ENCODE data around the gene ESM1.
"Not testable (repeated sequence)": the region's sequence is repeated elsewhere in the genome, so short reads cannot be mapped to it uniquely, and the experiment has no call there.

ESM1 gene, protein sequence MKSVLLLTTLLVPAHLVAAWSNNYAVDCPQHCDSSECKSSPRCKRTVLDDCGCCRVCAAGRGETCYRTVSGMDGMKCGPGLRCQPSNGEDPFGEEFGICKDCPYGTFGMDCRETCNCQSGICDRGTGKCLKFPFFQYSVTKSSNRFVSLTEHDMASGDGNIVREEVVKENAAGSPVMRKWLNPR

DNA sequence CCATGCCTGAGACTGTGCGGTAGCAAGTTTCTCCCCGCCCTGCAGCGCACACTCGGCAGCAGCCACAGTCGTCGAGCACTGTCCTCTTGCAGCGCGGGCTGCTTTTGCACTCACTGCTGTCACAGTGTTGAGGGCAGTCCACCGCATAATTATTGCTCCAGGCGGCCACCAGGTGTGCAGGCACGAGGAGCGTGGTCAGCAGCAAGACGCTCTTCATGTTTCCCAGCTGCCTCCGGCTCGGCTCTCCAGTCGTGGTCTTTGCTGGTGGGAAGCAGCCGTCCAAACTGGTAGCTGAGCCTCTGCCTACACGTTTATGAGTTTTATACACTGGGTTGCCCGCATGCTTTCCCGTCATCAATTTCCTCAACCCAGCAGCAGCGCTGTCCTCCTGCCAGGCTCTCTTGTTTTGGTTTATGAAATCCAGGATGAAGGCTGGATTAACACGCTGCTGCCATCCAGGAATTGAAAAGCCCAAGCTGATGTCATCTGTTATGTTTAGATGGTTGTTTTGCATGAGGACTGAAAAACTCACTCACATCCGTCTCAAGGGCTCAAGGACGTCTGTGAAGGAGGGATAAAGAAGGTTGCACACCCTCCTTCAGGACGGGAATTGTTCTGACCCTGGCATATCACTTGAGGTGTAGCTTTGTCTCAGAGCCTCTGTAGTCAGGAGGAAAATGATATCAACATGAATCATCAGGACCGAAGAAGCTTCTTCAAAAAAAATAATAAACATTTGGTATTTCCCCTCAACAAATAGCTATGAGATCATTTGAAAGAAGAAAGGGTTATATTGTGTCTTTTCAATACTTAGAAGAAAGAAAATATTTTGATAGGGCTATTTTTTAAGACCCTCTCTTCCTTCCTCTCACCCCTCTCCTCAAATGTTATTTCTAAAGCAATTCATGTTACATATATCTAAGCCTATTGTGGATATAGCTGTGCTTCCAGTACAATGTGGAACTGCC, at the start of gene ESM1:
ESM1 (minus strand) TSS at position 293 of the 968 bp plus-strand sequence; CDS start at position 217, 76 bp downstream.
- no peaks in the 10 kb centered on the region for H3K9me3 ChIP-seq (ENCODE audit: control insufficient read depth, insufficient read depth, low read length)
- no peaks in the 10 kb centered on the region for H3K36me3 ChIP-seq (ENCODE audit: insufficient read depth, low read length)
- no peak within 1 kb of the TSS for H3K9ac ChIP-seq (ENCODE audit: low read depth, low read length)
- peaks cover 25% of the 10 kb centered on the region; the same call in 1 of the 2 replicates for H3K4me1 ChIP-seq (ENCODE audit: insufficient read depth, low read length)

DNA sequence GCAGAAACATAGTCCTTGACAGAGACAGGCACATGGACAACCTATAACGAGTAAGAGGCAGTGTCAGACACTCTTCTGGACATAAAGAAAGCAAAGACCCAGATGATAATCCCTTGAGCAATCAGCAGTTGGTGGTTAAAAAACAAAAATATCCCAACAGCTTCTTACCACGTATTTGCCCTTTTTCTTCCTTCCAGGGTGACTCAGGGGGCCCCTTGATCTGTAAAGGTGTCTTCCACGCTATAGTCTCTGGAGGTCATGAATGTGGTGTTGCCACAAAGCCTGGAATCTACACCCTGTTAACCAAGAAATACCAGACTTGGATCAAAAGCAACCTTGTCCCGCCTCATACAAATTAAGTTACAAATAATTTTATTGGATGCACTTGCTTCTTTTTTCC, 48.2 kb upstream of the ESM1 start:
- Histone ChIP-seq H3K9me3 (ENCODE audit: control insufficient read depth, insufficient read depth, low read length) (no peaks in the 10 kb centered on the region), H3K4me1 (ENCODE audit: insufficient read depth, low read length) (peaks cover 13% of the 10 kb centered on the region), H3K36me3 (ENCODE audit: insufficient read depth, low read length) (no peaks in the 10 kb centered on the region), H3K9ac (ENCODE audit: low read depth, low read length) (no peak overlapping the region)

DNA sequence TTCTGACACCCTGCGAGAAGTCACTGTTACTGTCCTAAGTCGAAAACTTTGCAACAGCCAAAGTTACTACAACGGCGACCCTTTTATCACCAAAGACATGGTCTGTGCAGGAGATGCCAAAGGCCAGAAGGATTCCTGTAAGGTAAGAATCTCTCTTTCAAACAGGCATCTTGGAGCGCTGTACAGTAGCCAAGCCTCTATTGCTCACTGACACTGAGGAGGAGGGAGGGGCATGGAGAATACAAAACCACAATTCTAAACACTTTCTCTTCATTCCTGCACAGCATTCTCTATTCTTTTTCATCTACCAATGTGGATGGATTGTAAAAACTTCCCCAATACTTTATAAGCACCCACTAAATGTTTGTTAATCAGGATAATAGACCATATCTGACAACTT, 46.1 kb upstream of the ESM1 start:
- Histone ChIP-seq H3K36me3 (ENCODE audit: insufficient read depth, low read length) (no peaks in the 10 kb centered on the region), H3K9ac (ENCODE audit: low read depth, low read length) (no peak overlapping the region), H3K4me1 (ENCODE audit: insufficient read depth, low read length) (peaks cover 5% of the 10 kb centered on the region; the same call in 1 of the 2 replicates), H3K9me3 (ENCODE audit: control insufficient read depth, insufficient read depth, low read length) (no peaks in the 10 kb centered on the region)

DNA sequence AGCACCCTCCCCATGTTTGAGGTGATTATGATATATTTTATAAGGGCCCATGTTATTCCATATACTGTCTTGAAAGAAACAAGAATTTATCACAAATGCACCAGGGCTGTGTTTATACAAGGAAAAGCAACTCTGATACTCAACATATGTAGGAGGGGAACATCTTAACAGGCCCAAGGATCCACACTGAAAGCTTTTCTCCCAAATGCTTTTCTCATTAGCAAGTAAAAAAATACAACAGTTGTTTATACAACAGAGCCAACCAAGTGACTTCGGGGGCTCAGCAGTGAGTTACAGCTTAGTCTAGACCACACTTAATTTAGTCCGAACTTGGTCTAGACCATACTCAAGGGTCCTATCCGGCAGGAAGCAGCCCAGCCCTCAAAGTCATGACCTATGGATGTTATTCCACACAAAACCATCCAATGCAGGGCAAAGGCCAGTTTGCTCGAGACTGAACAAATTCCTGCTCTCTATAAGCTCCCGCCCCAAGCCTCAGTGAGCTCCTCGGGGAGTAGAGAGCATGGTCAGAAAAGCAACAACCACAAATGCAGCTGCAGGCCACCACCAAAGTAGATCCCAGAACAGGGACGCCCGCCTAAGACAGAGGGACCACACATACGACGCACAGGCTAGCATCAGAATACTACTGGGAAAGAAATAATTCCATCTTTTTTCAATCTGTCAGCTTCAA, 45.4 kb upstream of the ESM1 start:
- Histone ChIP-seq H3K4me1 (ENCODE audit: insufficient read depth, low read length) (no peaks in the 10 kb centered on the region), H3K36me3 (ENCODE audit: insufficient read depth, low read length) (no peaks in the 10 kb centered on the region), H3K9me3 (ENCODE audit: control insufficient read depth, insufficient read depth, low read length) (no peaks in the 10 kb centered on the region), H3K9ac (ENCODE audit: low read depth, low read length) (no peak overlapping the region)

DNA sequence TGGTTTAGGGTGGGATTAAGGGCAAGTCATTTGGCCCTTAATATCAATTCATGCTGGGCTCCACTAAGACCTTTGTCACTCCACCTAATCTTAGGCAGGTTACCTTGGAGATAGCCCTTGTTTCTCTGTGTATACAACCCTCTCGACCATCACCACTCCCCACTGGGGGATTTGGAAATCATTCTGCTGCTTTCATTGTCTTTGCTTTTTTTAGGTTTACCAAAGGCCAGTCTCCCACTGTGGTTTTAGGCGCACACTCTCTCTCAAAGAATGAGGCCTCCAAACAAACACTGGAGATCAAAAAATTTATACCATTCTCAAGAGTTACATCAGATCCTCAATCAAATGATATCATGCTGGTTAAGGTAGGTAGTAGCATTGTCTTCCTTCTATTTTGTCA, 44.8 kb upstream of the ESM1 start:
- Histone ChIP-seq H3K9ac (ENCODE audit: low read depth, low read length) (no peak overlapping the region), H3K36me3 (ENCODE audit: insufficient read depth, low read length) (no peaks in the 10 kb centered on the region), H3K4me1 (ENCODE audit: insufficient read depth, low read length) (no peaks in the 10 kb centered on the region; the same call in 1 of the 2 replicates), H3K9me3 (ENCODE audit: control insufficient read depth, insufficient read depth, low read length) (no peaks in the 10 kb centered on the region)

DNA sequence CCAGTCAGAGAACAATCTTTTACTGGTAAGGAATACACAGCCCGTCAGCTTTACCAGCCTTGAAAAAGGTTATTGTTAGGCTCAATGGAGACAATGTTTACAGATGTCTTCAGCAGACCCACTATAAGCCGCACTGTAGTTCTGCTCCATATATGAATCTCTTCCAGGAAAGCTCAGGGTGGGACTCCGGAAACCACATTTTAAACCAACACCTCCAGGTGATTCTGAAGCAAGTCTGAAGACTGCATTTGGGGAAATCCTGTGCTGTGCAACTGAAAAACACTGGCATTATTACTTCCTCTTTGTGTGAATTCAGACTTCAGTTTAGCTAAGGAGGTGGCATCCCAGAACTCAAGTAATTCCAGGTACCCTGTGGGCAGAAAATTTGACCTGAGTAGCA, 42.2 kb upstream of the ESM1 start:
- H3K4me1 ChIP-seq (ENCODE audit: insufficient read depth, low read length): no peaks in the 10 kb centered on the region; the same call in 1 of the 2 replicates
- no peaks in the 10 kb centered on the region for H3K9me3 ChIP-seq (ENCODE audit: control insufficient read depth, insufficient read depth, low read length)
- H3K36me3 ChIP-seq (ENCODE audit: insufficient read depth, low read length): no peaks in the 10 kb centered on the region
- no peak overlapping the region for H3K9ac ChIP-seq (ENCODE audit: low read depth, low read length)

DNA sequence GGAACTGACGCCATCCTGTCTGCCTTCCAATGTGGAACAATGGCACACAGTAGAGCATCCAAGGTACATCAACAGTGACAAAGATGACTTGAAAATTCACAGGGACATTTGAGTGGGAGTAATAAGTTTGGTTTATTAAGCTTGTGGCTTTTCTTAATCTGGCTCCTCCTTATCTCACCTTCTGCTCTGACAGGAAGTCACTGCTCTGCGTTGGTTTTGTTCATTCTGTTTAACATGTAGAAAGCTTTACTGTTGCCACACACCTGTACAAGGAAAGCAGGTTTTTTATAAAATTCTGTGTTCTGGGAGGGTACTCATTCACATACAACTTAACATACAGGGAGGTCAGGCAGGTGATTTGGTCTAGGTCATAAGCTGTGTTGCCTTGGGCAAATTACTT, 37.1 kb upstream of the ESM1 start:
- Histone ChIP-seq H3K36me3 (ENCODE audit: insufficient read depth, low read length) (no peaks in the 10 kb centered on the region), H3K4me1 (ENCODE audit: insufficient read depth, low read length) (no peaks in the 10 kb centered on the region; the same call in 1 of the 2 replicates), H3K9ac (ENCODE audit: low read depth, low read length) (no peak overlapping the region), H3K9me3 (ENCODE audit: control insufficient read depth, insufficient read depth, low read length) (no peaks in the 10 kb centered on the region)

DNA sequence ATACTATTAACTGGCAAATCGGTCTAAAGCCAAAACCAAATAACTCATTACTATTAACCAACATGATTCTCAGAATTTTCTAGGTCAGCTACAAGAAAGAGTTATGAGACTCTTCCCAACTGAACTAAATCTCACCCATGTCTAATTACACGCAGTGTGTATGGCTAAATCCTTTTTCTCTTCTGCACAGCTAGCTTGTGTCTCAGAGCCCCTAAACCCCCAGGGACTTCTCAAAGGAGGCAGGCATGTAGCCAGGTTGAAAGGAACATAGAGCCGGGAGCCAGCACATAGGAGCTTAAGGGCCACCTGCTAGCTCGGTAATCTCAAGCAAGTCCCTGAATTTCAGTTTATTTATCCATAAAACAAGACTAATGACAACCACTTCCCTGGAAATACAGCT, 36.4 kb upstream of the ESM1 start:
- no peak overlapping the region for H3K9ac ChIP-seq (ENCODE audit: low read depth, low read length)
- no peaks in the 10 kb centered on the region; the same call in 1 of the 2 replicates for H3K4me1 ChIP-seq (ENCODE audit: insufficient read depth, low read length)
- no peaks in the 10 kb centered on the region for H3K36me3 ChIP-seq (ENCODE audit: insufficient read depth, low read length)
- no peaks in the 10 kb centered on the region for H3K9me3 ChIP-seq (ENCODE audit: control insufficient read depth, insufficient read depth, low read length)

DNA sequence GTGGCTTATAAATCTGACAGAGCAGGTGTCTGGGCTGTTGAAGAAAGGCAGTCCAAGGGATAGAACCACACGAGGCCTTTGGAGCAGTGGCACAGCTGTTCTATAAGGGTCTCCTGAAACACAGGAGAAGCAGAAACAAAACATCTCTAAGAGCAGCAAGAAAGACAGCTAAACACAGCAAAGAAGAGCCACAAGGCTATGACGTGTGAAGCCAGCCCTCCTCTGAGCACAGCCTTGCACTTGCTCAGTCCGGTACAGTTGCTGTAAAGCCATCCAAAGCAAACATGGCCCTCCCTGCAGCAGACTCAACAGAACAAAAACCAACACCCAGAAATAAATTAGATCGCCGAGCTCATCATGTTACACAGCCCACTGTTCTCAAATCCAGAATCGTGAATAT, 36.0 kb upstream of the ESM1 start:
- Histone ChIP-seq H3K36me3 (ENCODE audit: insufficient read depth, low read length) (no peaks in the 10 kb centered on the region), H3K9ac (ENCODE audit: low read depth, low read length) (no peak overlapping the region), H3K9me3 (ENCODE audit: control insufficient read depth, insufficient read depth, low read length) (no peaks in the 10 kb centered on the region), H3K4me1 (ENCODE audit: insufficient read depth, low read length) (no peaks in the 10 kb centered on the region; the same call in 1 of the 2 replicates)

DNA sequence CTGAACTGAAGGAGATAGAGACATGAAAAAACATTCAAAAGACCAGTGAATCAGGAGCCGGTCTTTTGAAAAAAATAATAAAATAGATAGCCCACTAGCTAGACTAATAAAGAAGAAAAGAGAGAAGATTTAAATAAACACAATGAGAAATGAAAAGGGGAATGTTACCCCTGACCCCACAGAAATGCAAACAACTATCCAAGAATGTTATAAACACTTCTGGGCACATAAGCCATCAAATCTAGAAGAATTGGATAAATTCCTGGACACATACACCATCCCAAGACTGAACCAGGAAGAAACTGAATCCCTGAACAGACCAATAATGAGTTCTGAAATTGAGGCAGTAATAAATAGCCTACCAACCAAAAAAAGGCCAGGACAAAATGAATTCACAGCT, 24.8 kb upstream of the ESM1 start:
- not testable (repeated sequence) for H3K36me3 ChIP-seq (ENCODE audit: insufficient read depth, low read length); H3K4me1 ChIP-seq (ENCODE audit: insufficient read depth, low read length); H3K9ac ChIP-seq (ENCODE audit: low read depth, low read length); H3K9me3 ChIP-seq (ENCODE audit: control insufficient read depth, insufficient read depth, low read length)

DNA sequence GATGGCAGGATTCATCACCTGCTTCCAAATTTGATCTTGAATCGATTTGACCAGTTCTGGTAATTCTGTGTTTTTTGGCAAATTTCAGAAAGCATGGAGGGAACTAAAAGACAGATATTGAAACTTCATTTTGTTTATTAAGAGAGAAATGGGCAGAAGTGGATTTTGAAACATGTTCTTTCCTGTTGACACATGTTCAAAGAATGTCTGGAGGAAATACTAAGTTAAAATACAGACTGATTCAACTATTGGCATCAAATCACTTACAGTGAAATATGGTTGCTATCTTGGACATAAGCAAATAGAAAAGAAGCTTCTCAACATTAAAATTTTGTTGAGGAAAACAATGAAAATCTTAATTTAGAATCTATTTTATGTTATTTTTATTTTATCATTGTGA, 19.3 kb upstream of the ESM1 start:
- Histone ChIP-seq H3K36me3 (ENCODE audit: insufficient read depth, low read length) (no peaks in the 10 kb centered on the region), H3K9ac (ENCODE audit: low read depth, low read length) (no peak overlapping the region), H3K9me3 (ENCODE audit: control insufficient read depth, insufficient read depth, low read length) (no peaks in the 10 kb centered on the region), H3K4me1 (ENCODE audit: insufficient read depth, low read length) (no peaks in the 10 kb centered on the region)

DNA sequence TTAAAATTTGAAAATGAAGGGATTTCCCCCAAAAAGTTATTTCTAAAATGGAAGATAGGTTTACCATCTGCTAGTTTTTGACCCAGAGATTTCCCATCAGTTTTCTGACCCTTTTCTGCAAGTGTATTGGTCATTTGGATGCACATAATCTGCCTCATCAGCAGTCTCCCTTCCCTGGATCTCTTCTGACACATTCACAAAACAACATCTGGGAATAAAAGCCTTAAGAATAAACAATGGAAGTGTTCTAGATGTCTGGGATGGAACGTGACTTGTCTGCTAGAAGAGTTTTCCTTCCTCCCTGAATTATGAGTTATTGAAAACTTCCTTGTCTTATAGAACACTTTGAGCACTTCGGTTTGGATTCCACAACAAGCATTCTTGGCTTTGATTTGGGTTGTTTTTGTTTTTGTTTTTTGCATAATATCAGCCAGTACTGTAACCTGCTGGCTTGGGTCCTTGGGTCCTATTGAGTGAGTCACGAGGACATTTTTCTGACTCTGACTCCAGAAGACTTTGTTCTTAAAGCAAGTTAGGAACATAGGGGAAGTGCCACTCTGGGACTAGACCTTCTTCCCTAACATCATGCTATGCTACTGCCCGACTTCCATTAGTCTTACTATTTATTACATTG, 18.2 kb upstream of the ESM1 start:
- H3K36me3 ChIP-seq (ENCODE audit: insufficient read depth, low read length): no peaks in the 10 kb centered on the region
- no peaks in the 10 kb centered on the region for H3K4me1 ChIP-seq (ENCODE audit: insufficient read depth, low read length)
- no peak overlapping the region for H3K9ac ChIP-seq (ENCODE audit: low read depth, low read length)
- H3K9me3 ChIP-seq (ENCODE audit: control insufficient read depth, insufficient read depth, low read length): no peaks in the 10 kb centered on the region

DNA sequence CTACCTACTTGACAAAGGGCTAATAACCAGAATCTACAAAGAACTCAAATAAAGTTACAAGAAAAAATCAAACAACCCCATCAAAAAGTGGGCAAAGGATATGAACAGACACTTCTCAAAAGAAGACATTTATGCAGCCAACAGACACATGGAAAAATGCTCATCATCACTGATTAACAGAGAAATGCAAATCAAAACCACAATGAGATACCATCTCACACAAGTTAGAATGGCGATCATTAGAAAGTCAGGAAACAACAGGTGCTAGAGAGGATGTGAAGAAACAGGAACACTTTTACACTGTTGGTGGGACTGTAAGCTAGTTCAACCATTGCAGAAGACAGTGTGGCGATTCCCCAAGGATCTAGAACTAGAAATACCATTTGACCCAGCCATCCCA, 16.8 kb upstream of the ESM1 start:
- not testable (repeated sequence) for H3K4me1 ChIP-seq (ENCODE audit: insufficient read depth, low read length); H3K36me3 ChIP-seq (ENCODE audit: insufficient read depth, low read length); H3K9ac ChIP-seq (ENCODE audit: low read depth, low read length); H3K9me3 ChIP-seq (ENCODE audit: control insufficient read depth, insufficient read depth, low read length)

DNA sequence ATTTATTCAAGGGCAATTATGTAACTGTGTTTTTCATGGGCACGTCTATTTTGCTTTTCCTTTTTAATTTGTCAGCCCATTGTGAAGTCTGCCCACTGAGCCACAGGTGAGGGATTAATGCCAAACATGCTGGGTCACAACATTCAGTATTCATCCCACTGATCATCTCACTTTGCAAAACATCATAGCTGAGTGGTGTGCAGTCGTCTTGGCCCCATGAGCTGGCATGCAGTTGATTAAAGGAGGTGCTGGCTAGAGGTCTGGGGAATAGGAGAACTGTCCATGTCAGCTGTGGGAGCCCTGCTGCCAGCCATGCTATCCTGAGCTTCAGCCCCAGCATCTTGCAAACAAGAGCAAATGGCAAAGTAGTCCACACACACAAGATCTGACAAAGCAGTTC, 11.7 kb upstream of the ESM1 start:
- Histone ChIP-seq H3K9ac (ENCODE audit: low read depth, low read length) (no peak overlapping the region), H3K4me1 (ENCODE audit: insufficient read depth, low read length) (peaks cover 6% of the 10 kb centered on the region; the same call in 1 of the 2 replicates), H3K36me3 (ENCODE audit: insufficient read depth, low read length) (no peaks in the 10 kb centered on the region; the same call in 1 of the 2 replicates), H3K9me3 (ENCODE audit: control insufficient read depth, insufficient read depth, low read length) (no peaks in the 10 kb centered on the region)

All from ES-I3 (cell line).